Ovary (tissue), 3 donors: Measurements from ENCODE around the gene ALK.

ENCODE experiments used
- CTCF ChIP-seq, 3 donors: fragments of 450-650 bp in 2 of 3; fragments of 200-600 bp in 1 of 3; IDR thresholded peaks; one replicate each; pipeline versions ENCODE4 v1.5.1 to v1.8.0; 2016 to 2022; ENCODE audit warnings: antibody characterized with exemption in 3 of 3, mild to moderate bottlenecking in 1 of 3
- EP300 ChIP-seq: sonication (generic); formaldehyde crosslinking; IDR thresholded peaks from one replicate; pipeline ENCODE4 v1.6.1; 2017; ENCODE audit warnings: antibody characterized with exemption
- POLR2A ChIP-seq: fragments of 450-650 bp; IDR thresholded peaks from one replicate; pipeline ENCODE4 v1.6.1; 2017; ENCODE audit warnings: antibody characterized with exemption, mild to moderate bottlenecking, moderate library complexity
- donor health status: DM: no; HTN: no; CAD: no.

DNA sequence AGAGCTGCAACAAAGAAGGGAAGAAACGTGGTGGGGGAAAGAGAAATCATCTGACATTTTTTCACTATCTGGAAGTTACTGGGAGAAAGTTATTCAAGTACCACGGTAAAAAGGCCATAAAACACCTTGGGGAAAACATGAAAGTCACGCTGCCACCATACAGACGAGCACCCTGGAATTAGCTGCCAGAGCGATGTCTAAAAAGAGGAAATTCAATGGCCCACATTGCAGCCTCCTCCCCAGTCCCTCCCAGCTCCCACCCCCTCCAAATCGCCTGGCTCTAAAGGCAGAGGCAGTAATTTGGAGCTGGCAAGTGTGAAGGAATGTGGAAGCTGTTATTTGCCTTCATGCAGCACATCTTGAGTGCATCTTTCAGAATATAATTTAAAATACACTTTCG, 192.0 kb downstream of the ALK start:
- no peak for TF ChIP-seq CTCF (IDR thresholded peaks at IDR 0.05)
- TF ChIP-seq POLR2A: no peak
- no peak for TF ChIP-seq EP300
